ENCODE measurements around the gene MKI67.
A peak's percentile ranks its signal among the peaks of the same experiment; 100 is the strongest.

Gene MKI67

GRCh38 chr10:128081720-128082119, 44.5 kb downstream of the MKI67 start:
- no peak for DNase-seq (ENCODE audit: low read depth)

GRCh38 chr10:128081222-128081621, 45.0 kb downstream of the MKI67 start:
- no peak for DNase-seq (ENCODE audit: low read depth)

- DNase-seq (ENCODE audit: low read depth): no peak
Measured at GRCh38 chr10:128080641-128081040, 45.6 kb downstream of the MKI67 start.

GRCh38 chr10:128080231-128080630, 46.0 kb downstream of the MKI67 start:
- DNase-seq (ENCODE audit: low read depth): no peak

GRCh38 chr10:128078136-128078969, 47.9 kb downstream of the MKI67 start:
- no peak for DNase-seq (ENCODE audit: low read depth)

GRCh38 chr10:128077155-128077875, 48.9 kb downstream of the MKI67 start:
- no peak for DNase-seq (ENCODE audit: low read depth)

- no peak for DNase-seq (ENCODE audit: low read depth)
Measured at GRCh38 chr10:128074589-128074988, 51.6 kb downstream of the MKI67 start.

GRCh38 chr10:128073890-128074289, 52.3 kb downstream of the MKI67 start:
- DNase-seq (ENCODE audit: low read depth): no peak

- DNase-seq (ENCODE audit: low read depth): no peak
Measured at GRCh38 chr10:128072941-128073645, 53.1 kb downstream of the MKI67 start.

GRCh38 chr10:128072046-128072445, 54.2 kb downstream of the MKI67 start:
- DNase-seq (ENCODE audit: low read depth): no peak

- DNase-seq (ENCODE audit: low read depth): no peak
Measured at GRCh38 chr10:128071417-128071782, 54.8 kb downstream of the MKI67 start.

- DNase-seq (ENCODE audit: low read depth): no peak
Measured at GRCh38 chr10:128070721-128071416, 55.4 kb downstream of the MKI67 start.

- no peak for DNase-seq (ENCODE audit: low read depth)
Measured at GRCh38 chr10:128070161-128070560, 56.1 kb downstream of the MKI67 start.

- peak; percentile 16 for DNase-seq (ENCODE audit: low read depth)
Measured at GRCh38 chr10:128069351-128070051, 56.7 kb downstream of the MKI67 start.

- no peak for DNase-seq (ENCODE audit: low read depth)
Measured at GRCh38 chr10:128068398-128069285, 57.6 kb downstream of the MKI67 start.

GRCh38 chr10:128067691-128068397, 58.4 kb downstream of the MKI67 start:
- DNase-seq (ENCODE audit: low read depth): no peak

GRCh38 chr10:128066870-128067382, 59.3 kb downstream of the MKI67 start:
- no peak for DNase-seq (ENCODE audit: low read depth)

GRCh38 chr10:128065881-128066534, 60.2 kb downstream of the MKI67 start:
- DNase-seq (ENCODE audit: low read depth): no peak

GRCh38 chr10:128064970-128065580, 61.1 kb downstream of the MKI67 start:
- peak; percentile 13 for DNase-seq (ENCODE audit: low read depth)

All from GM04503 (cell line).